CD4-positive, alpha-beta T cell treated with Interleukin-6 for 4 hours (primary cell): ENCODE results near the gene MPIG6B.
A peak's percentile ranks its signal among the peaks of the same experiment; 100 is the strongest.

Experiments used
- DNase-seq: peaks from one replicate; pipeline ENCODE4 v3.0.0-alpha.2; 2020; ENCODE audit warnings: mixed read lengths

Gene MPIG6B

GRCh38 chr6:31722173-31722572 lies 1.0 kb upstream of the MPIG6B start:
- DNase-seq, result no peak

GRCh38 chr6:31723980-31724691 lies 963 bp downstream of the MPIG6B start:
- DNase-seq, result no peak

GRCh38 chr6:31725502-31726350 lies 2.6 kb downstream of the MPIG6B start:
- no peak for DNase-seq

- peak; percentile 54 for DNase-seq
These were observed 4.0 kb downstream of the MPIG6B start for GRCh38 chr6:31727034-31727716.

- no peak for DNase-seq
These were observed 4.8 kb downstream of the MPIG6B start for GRCh38 chr6:31727717-31728671.

GRCh38 chr6:31728767-31729514 lies 5.8 kb downstream of the MPIG6B start, which contains the start of gene DDAH2:
TSS of gene DDAH2 (minus strand) at chr6:31729299. CDS start at chr6:31729161, 138 bp downstream.
- DNase-seq, result no peak

- DNase-seq, result peak; percentile 89
These were observed 6.4 kb downstream of the MPIG6B start for GRCh38 chr6:31729515-31729978.

- DNase-seq, result peak; percentile 74
These were observed 6.9 kb downstream of the MPIG6B start for GRCh38 chr6:31729979-31730630.

GRCh38 chr6:31730631-31731086 lies 7.5 kb downstream of the MPIG6B start:
- no peak for DNase-seq

GRCh38 chr6:31732029-31732428 lies 8.9 kb downstream of the MPIG6B start:
- no peak for DNase-seq

- no peak for DNase-seq
These were observed 10.6 kb downstream of the MPIG6B start for GRCh38 chr6:31733734-31734133.

- no peak for DNase-seq
These were observed 11.2 kb downstream of the MPIG6B start for GRCh38 chr6:31734247-31734820.

- DNase-seq, result peak; percentile 68
These were observed 11.7 kb downstream of the MPIG6B start for GRCh38 chr6:31734821-31735406.

- peak; percentile 83 for DNase-seq
These were observed 13.0 kb downstream of the MPIG6B start, which contains the start of gene CLIC1 for GRCh38 chr6:31736021-31736767. TSS of gene CLIC1 (minus strand) at chr6:31736530. CDS start at chr6:31736300, 230 bp downstream.

GRCh38 chr6:31736768-31737314 lies 13.7 kb downstream of the MPIG6B start:
- DNase-seq, result no peak

GRCh38 chr6:31737315-31737990 lies 14.3 kb downstream of the MPIG6B start:
- DNase-seq, result no peak

GRCh38 chr6:31737991-31738979 lies 15.1 kb downstream of the MPIG6B start:
- peak; percentile 75 for DNase-seq
